AG10803 (cell line): ENCODE data around the gene TMEM150A.
A peak's percentile ranks its signal among the peaks of the same experiment; 100 is the strongest.

ENCODE experiments used
- DNase-seq: peaks from one replicate; pipeline ENCODE4 v3.0.0; 2010; ENCODE audit warnings: low read depth
- H3K4me3 ChIP-seq: 2 replicates; pipeline ENCODE4 v1.5.1; 2011; ENCODE audit warnings: mild to moderate bottlenecking, low read length, control low read depth
- TF ChIP-seq, protein P1 (sequence below): conservative IDR thresholded peaks from 2 replicates; pipeline ENCODE4 v1.5.1; 2011; ENCODE audit warnings: mild to moderate bottlenecking, low read length, control low read depth, inconsistent platforms

The TMEM150A gene

DNA sequence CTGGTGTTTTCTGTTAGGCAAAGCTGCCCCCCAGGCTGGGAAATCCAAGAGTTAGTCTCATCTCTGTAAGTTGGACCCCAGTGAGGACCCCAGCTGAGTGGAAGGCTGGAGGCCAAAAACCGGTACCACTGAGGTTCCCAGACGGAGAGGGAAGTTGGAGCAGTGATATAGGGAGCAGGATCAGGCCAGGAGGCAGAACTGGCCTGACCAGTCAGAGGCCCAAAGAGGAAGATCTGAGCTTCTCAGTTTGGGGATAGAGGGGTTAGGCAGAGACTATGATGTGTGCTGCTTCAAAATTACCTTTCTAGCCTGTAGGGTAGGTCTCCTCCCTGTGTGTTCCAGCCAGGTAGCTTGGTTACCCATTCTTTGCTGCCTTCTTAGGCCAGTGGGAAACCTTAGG is 11.5 kb downstream of the TMEM150A start:
- H3K4me3 ChIP-seq, result no peak overlapping the region; the same call in 1 of the 2 replicates
- TF ChIP-seq, protein P1, sequence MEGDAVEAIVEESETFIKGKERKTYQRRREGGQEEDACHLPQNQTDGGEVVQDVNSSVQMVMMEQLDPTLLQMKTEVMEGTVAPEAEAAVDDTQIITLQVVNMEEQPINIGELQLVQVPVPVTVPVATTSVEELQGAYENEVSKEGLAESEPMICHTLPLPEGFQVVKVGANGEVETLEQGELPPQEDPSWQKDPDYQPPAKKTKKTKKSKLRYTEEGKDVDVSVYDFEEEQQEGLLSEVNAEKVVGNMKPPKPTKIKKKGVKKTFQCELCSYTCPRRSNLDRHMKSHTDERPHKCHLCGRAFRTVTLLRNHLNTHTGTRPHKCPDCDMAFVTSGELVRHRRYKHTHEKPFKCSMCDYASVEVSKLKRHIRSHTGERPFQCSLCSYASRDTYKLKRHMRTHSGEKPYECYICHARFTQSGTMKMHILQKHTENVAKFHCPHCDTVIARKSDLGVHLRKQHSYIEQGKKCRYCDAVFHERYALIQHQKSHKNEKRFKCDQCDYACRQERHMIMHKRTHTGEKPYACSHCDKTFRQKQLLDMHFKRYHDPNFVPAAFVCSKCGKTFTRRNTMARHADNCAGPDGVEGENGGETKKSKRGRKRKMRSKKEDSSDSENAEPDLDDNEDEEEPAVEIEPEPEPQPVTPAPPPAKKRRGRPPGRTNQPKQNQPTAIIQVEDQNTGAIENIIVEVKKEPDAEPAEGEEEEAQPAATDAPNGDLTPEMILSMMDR, result no peak
- DNase-seq, result no peak

DNA sequence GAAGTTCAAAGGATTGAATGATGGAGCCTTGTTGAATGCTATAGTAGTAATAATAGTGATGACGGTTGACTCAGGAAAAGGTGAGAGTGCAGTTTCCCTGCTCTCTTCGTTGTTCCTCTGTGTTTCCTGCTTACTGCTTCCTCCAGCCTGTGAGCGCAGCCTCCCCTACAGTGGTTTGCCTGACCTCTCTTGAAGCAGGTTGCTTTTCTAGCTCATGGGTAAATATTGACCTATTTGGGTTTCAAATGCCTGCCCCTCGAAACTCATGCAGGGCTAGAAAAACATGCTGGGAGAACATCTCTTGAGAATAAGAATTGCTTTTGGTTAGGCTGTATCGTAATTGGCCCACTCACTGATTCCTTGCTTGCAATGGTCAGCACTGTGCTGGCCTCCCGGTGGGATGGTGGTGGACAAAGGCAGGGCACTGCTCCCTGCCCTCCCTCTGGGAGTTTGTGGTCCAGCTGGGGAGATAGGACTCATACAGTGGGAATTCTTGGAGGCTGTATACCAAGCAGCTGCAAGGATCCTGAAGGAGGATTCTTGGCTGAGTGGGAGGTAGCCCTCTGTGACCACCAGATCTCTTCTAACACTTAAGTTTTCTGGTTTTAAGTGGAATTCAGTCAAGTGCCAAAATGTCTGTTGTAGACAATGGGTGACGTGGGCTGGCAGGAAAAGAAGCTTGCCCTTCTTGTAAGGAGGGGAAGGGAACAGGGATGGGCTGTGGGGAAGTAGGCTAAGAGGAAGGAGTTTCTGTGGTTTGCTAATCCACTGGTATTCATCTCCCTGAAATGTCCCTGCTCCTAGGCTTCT is 12.3 kb downstream of the TMEM150A start:
- TF ChIP-seq, protein P1, result no peak
- peak; percentile 98 for DNase-seq
- H3K4me3 ChIP-seq, result no peak overlapping the region

DNA sequence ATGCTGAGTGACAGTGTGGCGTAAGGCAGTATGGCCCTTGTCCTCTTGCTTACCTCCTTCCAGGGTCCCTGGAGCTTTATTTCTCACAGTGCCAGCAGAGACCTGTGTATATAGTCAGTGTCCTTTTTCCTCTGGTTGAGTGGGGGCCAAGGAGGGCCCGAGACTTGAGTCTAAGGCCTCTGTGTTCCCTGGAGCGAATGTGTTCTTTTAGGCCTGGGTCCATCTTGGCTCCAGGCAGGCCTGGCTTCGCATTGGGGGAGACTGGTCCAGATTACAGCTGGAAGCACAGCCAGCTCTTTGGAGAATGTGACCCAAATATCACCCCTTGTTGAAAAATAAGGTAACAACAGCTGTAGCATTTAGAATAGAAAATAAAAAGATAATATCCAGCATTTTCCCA is 13.3 kb downstream of the TMEM150A start:
- TF ChIP-seq, protein P1, result no peak
- no peak overlapping the region for H3K4me3 ChIP-seq
- DNase-seq, result no peak

DNA sequence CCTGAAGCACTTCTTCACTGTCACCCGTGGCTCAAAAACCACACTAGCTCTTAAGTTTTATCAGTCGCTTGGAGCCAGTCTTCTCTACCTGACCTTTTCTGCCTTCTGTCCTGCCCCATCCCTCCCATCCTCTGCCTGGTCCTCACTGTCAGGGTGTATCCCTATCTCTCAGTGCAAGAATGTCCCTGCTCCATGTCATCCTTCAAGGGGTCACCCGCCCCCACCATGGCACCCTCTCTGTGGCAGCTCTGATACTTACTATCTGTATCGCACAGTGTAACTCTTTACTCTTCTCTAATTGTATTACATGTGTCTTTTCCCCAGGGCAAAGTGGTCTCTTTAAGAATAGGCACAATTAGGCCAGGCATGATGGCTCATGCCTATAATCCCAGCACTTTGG is 13.9 kb downstream of the TMEM150A start:
- no peak for DNase-seq
- no peak overlapping the region for H3K4me3 ChIP-seq
- TF ChIP-seq, protein P1, result no peak

DNA sequence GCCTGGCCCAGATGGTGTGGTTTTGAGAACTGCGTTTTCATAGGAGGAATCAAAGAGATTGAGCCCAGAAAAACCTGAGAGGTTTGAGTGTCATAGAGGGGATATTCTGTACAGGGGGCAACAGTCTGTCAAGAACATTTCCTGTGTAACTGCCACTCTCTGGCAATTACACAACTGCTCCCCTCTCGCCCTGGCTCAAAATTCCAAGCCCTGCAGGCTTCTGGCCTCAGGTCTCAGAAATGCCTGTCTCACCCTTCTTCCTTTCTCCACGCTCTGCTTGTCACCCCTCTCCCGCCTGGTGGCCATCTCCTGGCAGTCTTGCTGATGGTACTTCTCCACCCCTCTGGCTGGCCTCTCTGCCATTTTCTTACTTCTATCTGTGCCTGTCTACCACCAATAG is 14.3 kb downstream of the TMEM150A start:
- no peak overlapping the region for H3K4me3 ChIP-seq

DNA sequence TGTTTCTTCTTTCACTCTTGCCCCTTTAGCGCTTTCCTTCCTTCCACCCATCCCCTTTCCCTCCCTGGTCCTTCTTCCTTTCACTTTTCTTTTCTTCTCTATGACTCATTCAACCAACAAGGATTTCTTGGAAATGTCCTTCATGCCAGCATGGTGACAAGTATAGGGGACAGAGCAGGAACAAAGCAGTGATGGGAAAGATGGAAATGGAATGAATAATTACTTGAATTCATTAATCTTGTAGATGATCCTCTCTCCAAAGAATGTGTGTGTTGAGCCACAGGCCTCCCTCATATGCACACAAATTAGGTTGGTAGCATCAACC is 16.8 kb downstream of the TMEM150A start:
- peak; percentile 85 for DNase-seq
- TF ChIP-seq, protein P1, result no peak
- H3K4me3 ChIP-seq, result peak overlapping the region; percentile 68

More for the DNA sequence above, 14.3 kb downstream of the TMEM150A start:
- TF ChIP-seq, protein P1, result no peak
- no peak for DNase-seq
